Measurements from ENCODE around the gene LPCAT1.

DNA sequence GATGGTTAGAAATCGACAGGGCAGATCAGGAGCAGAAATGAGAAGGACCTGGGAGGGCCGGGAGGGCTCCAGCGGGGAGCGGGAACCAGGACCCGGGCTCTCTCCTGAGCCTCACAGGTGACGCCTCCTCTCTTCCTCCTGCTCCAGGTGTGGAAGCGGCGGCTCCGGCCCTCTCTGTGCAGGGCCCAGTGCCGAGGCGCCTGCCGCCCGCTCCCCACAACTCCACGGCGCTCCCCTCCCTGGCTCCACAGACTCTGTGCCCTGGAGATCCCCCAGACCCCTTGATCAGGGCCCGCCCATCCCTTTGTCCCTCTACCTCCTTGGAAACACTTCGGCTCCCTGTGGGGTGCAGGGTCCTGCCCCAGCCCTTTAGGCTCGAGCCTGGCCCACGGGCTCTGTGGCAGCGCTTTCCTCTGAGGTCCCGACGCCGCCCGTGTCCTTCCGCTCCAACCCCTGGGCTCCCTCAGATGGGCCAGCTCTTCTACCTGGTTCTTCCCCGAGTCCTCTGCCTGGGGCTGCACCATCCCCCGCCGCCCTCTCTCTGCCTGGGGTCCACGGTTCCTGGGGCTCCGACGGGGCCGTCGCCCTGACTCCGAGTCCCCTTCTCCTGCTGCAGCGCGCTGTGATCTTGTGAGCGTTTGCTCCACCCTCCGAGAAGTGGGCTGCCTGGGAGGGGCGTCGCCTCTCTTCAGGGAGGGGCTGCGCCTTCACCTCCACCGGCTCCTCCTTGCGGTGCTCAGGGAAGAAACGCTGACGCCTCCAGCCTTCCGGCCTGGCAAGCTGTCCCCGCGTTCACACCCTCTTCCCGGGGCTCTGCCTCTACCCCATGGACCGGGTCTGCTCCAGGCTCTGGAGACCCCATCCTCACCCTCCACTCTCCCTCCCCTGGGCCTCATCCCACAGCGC lies 56.2 kb downstream of the LPCAT1 start:
- TF ChIP-seq POLR2A (IDR thresholded peaks at IDR 0.05; ENCODE audit: low read depth, low read length) (0 out of 2 replicates have a peak, but pooled peaks have one; percentile 18), TAF1 (IDR thresholded peaks at IDR 0.05; ENCODE audit: borderline replicate concordance, low read depth, low read length) (no peak), POLR2AphosphoS5 (IDR thresholded peaks at IDR 0.05; ENCODE audit: low read depth, low read length) (no peak; the same call in 1 of the 2 replicates)
